Measurements from ENCODE around the gene RGS4.

Gene RGS4

DNA sequence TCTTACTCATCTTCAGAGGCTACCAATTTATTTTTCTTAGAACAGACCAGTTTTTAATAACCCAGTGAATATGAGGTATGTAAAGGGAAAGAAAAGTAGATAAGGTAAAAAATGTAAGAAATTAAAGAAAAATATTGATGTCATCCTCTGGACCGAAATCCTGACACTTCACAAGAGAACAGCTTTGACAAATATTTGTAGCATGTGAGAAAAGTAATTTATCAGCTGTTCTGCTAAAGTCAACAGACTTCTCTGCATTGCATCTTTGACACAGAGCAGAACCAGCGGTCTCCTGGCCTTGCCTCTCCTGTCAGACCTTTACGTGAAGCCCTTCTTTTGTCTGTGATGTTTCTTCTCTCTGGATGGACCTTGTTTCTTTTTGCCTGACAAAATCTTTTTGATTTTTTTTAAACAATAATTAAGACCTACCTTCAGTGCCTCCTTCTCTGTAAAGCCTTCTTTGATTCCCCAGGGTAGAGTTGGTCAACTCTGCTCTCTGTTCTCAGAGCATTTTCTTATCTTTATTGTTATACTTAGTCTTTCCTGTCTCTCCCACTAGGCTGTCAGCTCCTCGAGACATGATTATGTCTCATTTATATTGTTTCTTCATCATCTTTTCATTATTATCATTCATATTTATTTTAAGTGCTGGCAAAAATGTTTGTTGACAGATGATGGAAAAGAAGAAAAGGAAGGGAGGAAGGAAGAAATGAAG, 35.4 kb downstream of the RGS4 start:
- Histone ChIP-seq H3K9me3 (no peaks in the 10 kb centered on the region), H3K36me3 (no peaks in the 10 kb centered on the region), H3K27me3 (no peaks in the 10 kb centered on the region), H3K27ac (peak overlapping the region; percentile 17 to 35), H3K4me3 (no peak overlapping the region), H3K4me1 (peaks cover 0 to 34% (median 9%) of the 10 kb centered on the region in 4 donors)
- intact Hi-C loops (cut with DNase I; ENCODE audit: low total_unique reads) = no loop called here
- TF ChIP-seq, protein P1, sequence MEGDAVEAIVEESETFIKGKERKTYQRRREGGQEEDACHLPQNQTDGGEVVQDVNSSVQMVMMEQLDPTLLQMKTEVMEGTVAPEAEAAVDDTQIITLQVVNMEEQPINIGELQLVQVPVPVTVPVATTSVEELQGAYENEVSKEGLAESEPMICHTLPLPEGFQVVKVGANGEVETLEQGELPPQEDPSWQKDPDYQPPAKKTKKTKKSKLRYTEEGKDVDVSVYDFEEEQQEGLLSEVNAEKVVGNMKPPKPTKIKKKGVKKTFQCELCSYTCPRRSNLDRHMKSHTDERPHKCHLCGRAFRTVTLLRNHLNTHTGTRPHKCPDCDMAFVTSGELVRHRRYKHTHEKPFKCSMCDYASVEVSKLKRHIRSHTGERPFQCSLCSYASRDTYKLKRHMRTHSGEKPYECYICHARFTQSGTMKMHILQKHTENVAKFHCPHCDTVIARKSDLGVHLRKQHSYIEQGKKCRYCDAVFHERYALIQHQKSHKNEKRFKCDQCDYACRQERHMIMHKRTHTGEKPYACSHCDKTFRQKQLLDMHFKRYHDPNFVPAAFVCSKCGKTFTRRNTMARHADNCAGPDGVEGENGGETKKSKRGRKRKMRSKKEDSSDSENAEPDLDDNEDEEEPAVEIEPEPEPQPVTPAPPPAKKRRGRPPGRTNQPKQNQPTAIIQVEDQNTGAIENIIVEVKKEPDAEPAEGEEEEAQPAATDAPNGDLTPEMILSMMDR (IDR thresholded peaks at IDR 0.05) = no peak
- DNase-seq = no peak

DNA sequence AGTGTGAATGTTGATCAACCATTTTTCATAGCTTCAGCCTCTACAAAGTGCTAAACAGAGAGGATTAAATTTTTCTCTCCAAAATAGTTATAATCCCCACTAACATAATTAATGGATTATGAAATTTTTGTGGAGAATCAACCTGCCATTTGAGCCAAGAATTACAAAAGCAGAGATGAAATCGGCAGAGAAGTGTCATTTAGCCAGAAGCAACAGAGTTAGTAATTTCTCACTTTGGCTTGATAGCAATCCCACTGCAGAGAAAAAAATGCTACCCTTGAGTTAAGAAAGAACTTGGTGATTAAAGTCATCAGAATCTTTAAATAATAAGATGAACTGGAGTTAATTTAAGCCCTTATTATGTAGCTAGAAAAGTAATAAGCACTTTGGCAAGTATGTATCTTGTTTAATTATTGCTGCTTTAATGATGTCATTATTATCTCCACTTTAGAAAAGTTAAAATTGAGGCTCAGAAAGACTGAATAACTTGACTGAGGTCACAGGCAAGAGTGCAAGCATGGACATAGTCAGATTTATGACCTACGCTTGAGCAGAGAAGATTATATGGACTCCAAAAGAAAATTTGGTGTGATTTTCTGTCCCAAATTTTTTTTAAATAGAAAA, 37.3 kb downstream of the RGS4 start:
- Histone ChIP-seq H3K36me3 (no peaks in the 10 kb centered on the region), H3K4me1 (peaks cover 0 to 34% (median 9%) of the 10 kb centered on the region in 4 donors), H3K9me3 (no peaks in the 10 kb centered on the region), H3K4me3 (no peak overlapping the region), H3K27me3 (no peaks in the 10 kb centered on the region), H3K27ac (peak overlapping the region in 1 of 2 donors; percentile 21)
- TF ChIP-seq, protein P1 (IDR thresholded peaks at IDR 0.05) = no peak
- no peak for DNase-seq
- intact Hi-C loops (cut with DNase I; ENCODE audit: low total_unique reads) = no loop called here

DNA sequence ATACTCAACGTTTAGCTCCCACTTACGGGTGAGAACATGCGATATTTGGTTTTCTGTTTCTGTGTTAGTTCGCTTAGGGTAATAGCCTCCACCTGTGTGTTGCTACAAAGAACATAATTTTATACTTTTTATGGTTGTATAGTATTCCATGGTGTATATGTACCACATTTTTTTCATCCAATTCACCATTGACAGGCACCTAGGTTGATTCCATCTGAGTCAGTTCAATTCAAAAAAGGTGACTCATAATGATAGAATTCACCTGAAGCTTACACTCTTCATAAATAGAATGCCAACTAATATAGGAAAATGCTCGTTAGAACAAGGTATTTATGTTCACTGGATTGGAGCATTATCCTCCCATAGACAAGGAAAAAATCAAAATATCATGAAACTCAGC, 38.5 kb downstream of the RGS4 start:
- intact Hi-C loops (cut with DNase I; ENCODE audit: low total_unique reads) = no loop called here
- H3K4me1 ChIP-seq = peaks cover 0 to 34% (median 9%) of the 10 kb centered on the region in 4 donors
- TF ChIP-seq, protein P1 (IDR thresholded peaks at IDR 0.05) = no peak
- no peaks in the 10 kb centered on the region for H3K9me3 ChIP-seq
- DNase-seq = no peak
- H3K4me3 ChIP-seq = no peak overlapping the region
- H3K27me3 ChIP-seq = no peaks in the 10 kb centered on the region
- no peaks in the 10 kb centered on the region for H3K36me3 ChIP-seq
- no peak overlapping the region for H3K27ac ChIP-seq

DNA sequence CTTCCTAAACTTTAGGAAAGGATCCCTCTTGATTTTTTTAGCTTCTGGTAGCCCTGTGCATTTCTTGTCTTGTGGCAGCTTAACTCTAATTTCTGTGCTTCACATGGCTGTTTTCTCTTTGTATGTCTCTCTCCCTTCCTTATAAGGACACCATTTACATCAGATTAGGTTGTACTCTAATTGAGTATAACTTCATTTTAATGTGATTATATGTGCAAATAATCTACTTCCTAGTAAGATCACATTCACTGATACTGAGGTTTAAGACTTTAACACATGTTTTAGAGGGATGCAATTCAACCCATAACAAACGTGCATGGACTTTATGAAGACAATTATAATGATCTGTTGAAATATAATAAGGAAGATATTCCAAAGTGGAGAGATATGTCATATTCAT, 46.7 kb downstream of the RGS4 start:
- no peaks in the 10 kb centered on the region for H3K36me3 ChIP-seq
- H3K27ac ChIP-seq = no peak overlapping the region
- DNase-seq = no peak
- H3K4me1 ChIP-seq = peaks cover 0 to 5% (median 0%) of the 10 kb centered on the region in 4 donors
- H3K27me3 ChIP-seq = no peaks in the 10 kb centered on the region
- no peak overlapping the region for H3K4me3 ChIP-seq
- intact Hi-C loops (cut with DNase I; ENCODE audit: low total_unique reads) = no loop called here
- TF ChIP-seq, protein P1 (IDR thresholded peaks at IDR 0.05) = no peak
- no peaks in the 10 kb centered on the region for H3K9me3 ChIP-seq

DNA sequence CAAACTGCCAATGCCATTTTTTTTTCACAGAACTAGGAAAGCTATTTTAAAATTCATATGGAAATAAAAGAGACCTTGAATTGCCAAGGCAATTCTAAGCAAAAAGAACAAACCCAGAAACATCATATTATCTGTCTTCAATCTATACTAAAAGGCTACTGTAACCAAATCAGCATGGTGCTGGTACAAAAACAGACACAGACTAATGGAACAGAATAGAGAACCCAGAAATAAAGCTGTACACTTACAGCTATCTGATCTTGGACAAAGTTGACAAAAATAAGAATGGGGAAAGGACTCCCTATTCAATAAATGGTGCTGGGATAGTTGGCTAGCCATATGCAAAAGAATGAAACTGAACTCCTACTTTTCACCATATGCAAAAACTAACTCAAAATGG, 50.5 kb downstream of the RGS4 start:
- Histone ChIP-seq H3K36me3 (no peaks in the 10 kb centered on the region), H3K27me3 (no peaks in the 10 kb centered on the region), H3K9me3 (no peaks in the 10 kb centered on the region), H3K27ac (no peak overlapping the region), H3K4me3 (no peak overlapping the region), H3K4me1 (peaks cover 0 to 15% (median under 1%) of the 10 kb centered on the region in 4 donors)
- DNase-seq = no peak
- intact Hi-C loops (cut with DNase I; ENCODE audit: low total_unique reads) = no loop called here
- TF ChIP-seq, protein P1 (IDR thresholded peaks at IDR 0.05) = no peak

Data from tibial artery (tissue), 4 donors.